ENCODE data around the gene PHOX2A.

GRCh38 chr11:72254299-72254993 lies 10.5 kb upstream of the PHOX2A start:
- no peak for TF ChIP-seq PATZ1 (CRISPR knock-in tag; IDR thresholded peaks at IDR 0.05; ENCODE audit: borderline replicate concordance)
- TF ChIP-seq ZFP3 (CRISPR knock-in tag; IDR thresholded peaks at IDR 0.05), result no peak
- no peak for TF ChIP-seq TSHZ2 (CRISPR knock-in tag; IDR thresholded peaks at IDR 0.05)
- TF ChIP-seq ZNF70 (CRISPR knock-in tag; IDR thresholded peaks at IDR 0.05), result no peak
- TF ChIP-seq TOX (CRISPR knock-in tag; IDR thresholded peaks at IDR 0.05; ENCODE audit: borderline replicate concordance), result no peak
- TF ChIP-seq ESRRG (CRISPR knock-in tag; IDR thresholded peaks at IDR 0.05), result no peak
- TF ChIP-seq POU6F1 (CRISPR knock-in tag; IDR thresholded peaks at IDR 0.05; ENCODE audit: borderline replicate concordance, low read depth), result no peak
- TF ChIP-seq OSR1 (CRISPR knock-in tag; IDR thresholded peaks at IDR 0.05), result no peak
- TF ChIP-seq ZNF565 (CRISPR knock-in tag; conservative IDR thresholded peaks at IDR 0.05; ENCODE audit: low read depth), result no peak
- TF ChIP-seq BACH2 (CRISPR knock-in tag; IDR thresholded peaks at IDR 0.05; ENCODE audit: borderline replicate concordance), result no peak
- no peak for TF ChIP-seq CSRNP3 (CRISPR knock-in tag; IDR thresholded peaks at IDR 0.05)
- no peak for TF ChIP-seq ZFP30 (CRISPR knock-in tag; IDR thresholded peaks at IDR 0.05)
- TF ChIP-seq PPARA (CRISPR knock-in tag; IDR thresholded peaks at IDR 0.05; ENCODE audit: borderline replicate concordance), result no peak
- TF ChIP-seq SNAI2 (CRISPR knock-in tag; IDR thresholded peaks at IDR 0.05), result no peak

Measured in SK-N-SH treated with all-trans-retinoic acid at 6 μM for 48 hours (cell line).